Small intestine (tissue), 7 donors: ENCODE data around the gene OPN3. TPM values are rescaled to one million over a fixed set of nuclear protein-coding genes. Genes with fewer than 3 reads are reported as not detected.

Experiments used
- DNase-seq, 2 donors: peaks; one replicate each; pipeline versions ENCODE4 v3.0.0 to v3.0.0-alpha.2; 2013
- FAIRE-seq: peaks from 2 replicates; lab custom pipeline; 2012; peaks lifted over from hg19 to GRCh38; lab: Jason Lieb, UNC
- H3K27ac ChIP-seq, 3 donors: one replicate each; pipeline ENCODE4 v1.5.1; 2013; ENCODE audit warnings: low read length in 2 of 3, mild to moderate bottlenecking in 2 of 3, control low read depth in 1 of 3, inconsistent platforms in 1 of 3, low read depth in 1 of 3, moderate library complexity in 1 of 3
- H3K27me3 ChIP-seq, 3 donors: one replicate each; pipeline ENCODE4 v1.6.1; 2013; ENCODE audit warnings: low read length in 3 of 3, inconsistent platforms in 1 of 3; ENCODE audit not compliant: control insufficient read depth in 3 of 3, insufficient read depth in 3 of 3
- H3K36me3 ChIP-seq, 3 donors: one replicate each; pipeline ENCODE4 v1.6.1; 2013; ENCODE audit warnings: low read length in 3 of 3, inconsistent platforms in 1 of 3, low read depth in 1 of 3, mild to moderate bottlenecking in 1 of 3, moderate library complexity in 1 of 3; ENCODE audit not compliant: control insufficient read depth in 3 of 3, insufficient read depth in 2 of 3
- H3K4me1 ChIP-seq, 3 donors: one replicate each; pipeline ENCODE4 v1.6.1; 2013; ENCODE audit warnings: low read length in 2 of 3, inconsistent platforms in 1 of 3, low read depth in 1 of 3, mild to moderate bottlenecking in 1 of 3, moderate library complexity in 1 of 3; ENCODE audit not compliant: control insufficient read depth in 3 of 3, insufficient read depth in 2 of 3
- H3K4me3 ChIP-seq, 3 donors: one replicate each; pipeline ENCODE4 v1.5.1; 2013; ENCODE audit warnings: low read length in 3 of 3, control low read depth in 1 of 3, inconsistent platforms in 1 of 3, low read depth in 1 of 3, mild to moderate bottlenecking in 1 of 3, moderate library complexity in 1 of 3
- H3K9me3 ChIP-seq, 2 donors: one replicate each; pipeline ENCODE4 v1.6.1; 2013; ENCODE audit warnings: low read depth in 1 of 2, low read length in 1 of 2; ENCODE audit not compliant: control insufficient read depth in 2 of 2, insufficient read depth in 1 of 2
- WGBS, 3 donors: extraction: QIAGEN DNeasy Blood & Tissue Kit; methylation state at CpG; one replicate each; pipeline ENCODE4 v1.1.7; 2013; 5-methylcytosine and 5-hydroxymethylcytosine counted together
- polyA plus RNA-seq, 4 donors: library from polyadenylated mRNA; stranded (reverse) in 3 of 4; unstranded in 1 of 4; fragments of 200-250 nt in 3 of 4; fragments of 120-200 nt in 1 of 4; gene quantifications; one replicate each; pipeline versions ENCODE4 v1.2.1 to v1.2.3, GENCODE V29; 2013
- donor health status: healthy with polysubstance abuse.
- donor health status: control.
- donor health status: control.
- donor health status: Bipolar disorder and iron deficiency.
- donor health status: healthy.

OPN3 gene
- polyA plus RNA-seq, 4 donors: 5.0 to 27.9 (median 8.6) TPM

- FAIRE-seq (no peak), DNase-seq (no peak)
- H3K27ac ChIP-seq: no peak overlapping the region
- H3K27me3 ChIP-seq: no peaks in the 10 kb centered on the region
- H3K36me3 ChIP-seq: no peaks in the 10 kb centered on the region
- peaks cover 0 to 7% (median 2%) of the 10 kb centered on the region in 3 donors for H3K4me1 ChIP-seq
- no peaks in the 10 kb centered on the region for H3K9me3 ChIP-seq
- WGBS, 3 donors: 81 to 84% (median 82%) methylated on average over 9 of the region's 9 CpGs
- H3K4me3 ChIP-seq: no peak overlapping the region
These were observed 27.4 kb downstream of the OPN3 start for GRCh38 chr1:241612533-241613477.

GRCh38 chr1:241611736-241612135 is 28.4 kb downstream of the OPN3 start:
- 85 to 89% (median 88%) methylated on average over 1 of the region's 1 CpG for WGBS, 3 donors
- H3K4me1 ChIP-seq: peaks cover 0 to 7% (median 2%) of the 10 kb centered on the region in 3 donors
- FAIRE-seq (no peak), DNase-seq (no peak)
- H3K36me3 ChIP-seq: no peaks in the 10 kb centered on the region
- H3K27me3 ChIP-seq: no peaks in the 10 kb centered on the region
- H3K9me3 ChIP-seq: no peaks in the 10 kb centered on the region
- no peak overlapping the region for H3K4me3 ChIP-seq
- H3K27ac ChIP-seq: no peak overlapping the region

- Histone ChIP-seq H3K9me3 (no peaks in the 10 kb centered on the region), H3K4me3 (no peak overlapping the region), H3K4me1 (peaks cover 0 to 7% (median 2%) of the 10 kb centered on the region in 3 donors), H3K27me3 (no peaks in the 10 kb centered on the region), H3K27ac (no peak overlapping the region), H3K36me3 (no peaks in the 10 kb centered on the region)
- no peak for FAIRE-seq
- peak; percentile 74 to 87 for DNase-seq
- WGBS, 3 donors: 0 to 10% (median 3%) methylated on average over 3 of the region's 3 CpGs
These were observed 29.1 kb downstream of the OPN3 start for GRCh38 chr1:241611063-241611462.

- 12 to 36% (median 26%) methylated on average over 8 of the region's 8 CpGs for WGBS, 3 donors
- DNase-seq (peak; percentile 22 to 66), FAIRE-seq (no peak)
- H3K4me3 ChIP-seq: no peak overlapping the region
- H3K27me3 ChIP-seq: no peaks in the 10 kb centered on the region
- peaks cover 0 to 6% (median 2%) of the 10 kb centered on the region in 3 donors for H3K4me1 ChIP-seq
- H3K27ac ChIP-seq: no peak overlapping the region
- no peaks in the 10 kb centered on the region for H3K36me3 ChIP-seq
- no peaks in the 10 kb centered on the region for H3K9me3 ChIP-seq
These were observed 29.9 kb downstream of the OPN3 start for GRCh38 chr1:241610056-241610815.

GRCh38 chr1:241608379-241609033 is 31.7 kb downstream of the OPN3 start:
- Histone ChIP-seq H3K27me3 (no peaks in the 10 kb centered on the region), H3K27ac (no peak overlapping the region), H3K4me1 (peaks cover 0 to 2% (median 0%) of the 10 kb centered on the region in 3 donors), H3K9me3 (no peaks in the 10 kb centered on the region), H3K36me3 (peaks cover 0 to 3% (median 1%) of the 10 kb centered on the region in 3 donors), H3K4me3 (no peak overlapping the region)
- no peak for FAIRE-seq
- DNase-seq: no peak
- 43 to 47% (median 45%) methylated on average over 3 of the region's 3 CpGs for WGBS, 3 donors

GRCh38 chr1:241607497-241607896 is 32.7 kb downstream of the OPN3 start:
- H3K27ac ChIP-seq: no peak overlapping the region
- no peaks in the 10 kb centered on the region for H3K27me3 ChIP-seq
- peaks cover 0 to 2% (median 0%) of the 10 kb centered on the region in 3 donors for H3K4me1 ChIP-seq
- FAIRE-seq (no peak), DNase-seq (no peak)
- H3K4me3 ChIP-seq: no peak overlapping the region
- no peaks in the 10 kb centered on the region for H3K9me3 ChIP-seq
- peaks cover 0 to 3% (median 2%) of the 10 kb centered on the region in 3 donors for H3K36me3 ChIP-seq

GRCh38 chr1:241606544-241606943 is 33.6 kb downstream of the OPN3 start:
- H3K27ac ChIP-seq: no peak overlapping the region
- H3K36me3 ChIP-seq: peaks cover 0 to 3% (median 2%) of the 10 kb centered on the region in 3 donors
- WGBS, 3 donors: 66 to 81% (median 75%) methylated on average over 5 of the region's 5 CpGs
- H3K4me1 ChIP-seq: peaks cover 0 to 2% (median 0%) of the 10 kb centered on the region in 3 donors
- DNase-seq (no peak), FAIRE-seq (no peak)
- H3K9me3 ChIP-seq: no peaks in the 10 kb centered on the region
- H3K4me3 ChIP-seq: no peak overlapping the region
- no peaks in the 10 kb centered on the region for H3K27me3 ChIP-seq
